Measurements from ENCODE around the gene IPO7. TPM values are rescaled to one million over a fixed set of nuclear protein-coding genes. Genes with fewer than 3 reads are reported as not detected.

The IPO7 gene
- total RNA-seq, 1 donor from 2014 or later = 112 TPM

DNA sequence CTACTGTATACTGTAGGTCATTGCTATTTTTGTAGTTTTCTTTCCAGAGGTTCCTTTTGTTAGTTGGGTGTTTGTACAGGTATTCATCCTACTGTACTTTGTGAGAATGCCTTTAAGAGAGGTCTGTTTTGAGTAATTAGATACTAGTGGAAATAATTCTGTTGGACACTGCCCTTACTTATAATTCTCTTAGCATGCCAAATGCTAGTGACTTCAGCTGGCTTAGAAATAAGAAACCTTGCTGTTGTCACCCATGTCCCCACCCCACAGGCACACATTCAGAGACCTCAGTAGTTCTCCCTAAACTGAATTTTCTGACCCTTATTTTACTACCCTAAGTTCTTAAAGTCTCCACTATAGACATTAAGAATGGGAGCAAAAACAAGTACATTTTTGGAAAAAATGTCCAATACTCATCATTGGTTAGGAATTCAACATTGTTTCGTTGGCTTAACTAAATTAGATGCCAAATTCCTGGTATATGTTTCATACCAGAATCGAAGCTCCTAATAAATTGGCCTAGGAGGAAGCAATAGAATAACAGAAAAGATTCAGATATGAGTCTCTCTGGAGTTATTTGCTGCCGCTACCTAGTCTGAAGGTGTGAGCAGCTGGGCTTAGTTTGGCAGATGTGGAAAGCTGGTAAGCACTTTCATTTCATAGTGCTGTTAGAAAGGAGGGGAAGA, 104.8 kb downstream of the IPO7 start:
- intact Hi-C loops (cut with micrococcal nuclease) = no loop called here

DNA sequence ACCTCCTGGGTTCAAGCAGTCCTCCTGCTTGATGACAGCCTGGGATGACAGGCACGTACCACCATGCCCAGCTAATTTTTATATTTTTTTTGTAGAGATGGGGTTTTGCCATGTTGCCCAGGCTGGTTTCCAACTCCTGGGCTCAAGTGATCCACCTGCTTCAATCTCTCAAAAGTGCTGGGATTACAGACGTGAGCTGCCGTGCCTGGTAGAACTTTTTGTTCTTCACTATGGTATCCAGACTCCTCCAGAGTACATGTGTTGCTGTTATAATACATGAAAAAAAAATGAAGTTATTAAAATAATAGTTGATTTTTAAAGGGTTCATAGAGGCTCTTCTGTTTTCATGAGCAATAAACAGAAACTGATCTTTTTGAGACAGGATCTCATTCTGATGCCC, 105.9 kb downstream of the IPO7 start:
- intact Hi-C loops (cut with micrococcal nuclease) = no loop called here

GRCh38 chr11:9493492-9493891, 109.0 kb downstream of the IPO7 start:
- intact Hi-C loops (cut with micrococcal nuclease) = no loop called here

DNA sequence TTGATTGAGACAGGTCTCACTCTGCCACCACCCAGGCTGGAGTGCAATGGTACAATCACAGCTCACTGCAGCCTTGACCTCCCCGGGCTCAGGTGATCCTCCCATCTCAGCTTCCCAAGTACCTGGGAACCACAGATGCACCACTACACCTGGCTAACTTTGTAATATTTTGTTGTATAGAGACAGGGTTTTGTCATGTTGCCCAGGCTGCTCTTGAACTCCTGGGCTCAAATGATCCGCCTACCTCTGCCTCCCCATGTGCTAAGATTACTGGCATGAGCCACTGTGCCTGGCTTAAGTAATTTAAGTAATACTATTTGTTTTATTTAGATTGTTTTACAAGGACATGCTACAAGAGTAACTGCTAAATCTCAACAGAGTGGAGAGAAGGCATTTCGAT, 109.9 kb downstream of the IPO7 start:
- intact Hi-C loops (cut with micrococcal nuclease) = no loop called here

DNA sequence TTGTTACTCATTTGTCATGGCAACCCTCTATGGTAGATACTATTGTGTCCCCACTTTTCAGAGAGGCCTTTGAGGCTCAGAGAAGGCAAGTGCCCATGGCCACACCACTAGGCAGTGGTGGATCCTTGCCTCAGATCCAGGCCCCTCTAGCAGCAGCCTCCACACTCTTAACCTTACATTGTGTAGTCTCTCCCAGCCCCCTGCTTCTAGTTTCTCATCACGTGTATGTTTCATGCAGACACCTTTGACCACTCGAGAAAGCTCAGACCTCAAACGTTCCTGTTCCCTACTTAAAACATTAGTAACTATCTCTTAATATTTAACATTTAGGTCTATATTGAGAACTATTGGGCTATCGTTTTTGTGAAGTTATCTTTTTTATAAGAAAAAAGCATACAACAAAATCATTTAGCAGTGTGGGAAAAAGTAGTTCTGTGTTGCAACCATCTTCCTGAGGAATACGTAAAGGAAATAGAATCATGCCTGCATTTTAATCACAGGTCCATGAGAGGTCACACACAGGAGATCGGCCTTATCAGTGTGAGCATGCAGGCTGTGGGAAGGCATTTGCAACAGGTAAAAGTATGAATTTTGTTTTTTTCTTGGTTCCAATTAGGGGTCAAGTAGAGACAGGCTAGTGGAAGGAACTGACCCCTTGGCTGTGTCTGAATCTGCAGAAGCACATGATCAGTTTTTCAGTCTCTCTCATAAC, 111.5 kb downstream of the IPO7 start:
- intact Hi-C loops (cut with micrococcal nuclease) = no loop called here

Other genes with a start within 250 kb of the IPO7 start
- gene DENND5A, start 119.3 kb upstream of the IPO7 start, total RNA-seq = 36.8 and 41.8 TPM in 2 replicates
- 39.5 and 43.1 TPM in 2 replicates for gene TMEM41B, start 70.1 kb upstream of the IPO7 start, total RNA-seq
- 31.3 and 33.1 TPM in 2 replicates for gene ZNF143, start 76.4 kb downstream of the IPO7 start, total RNA-seq
- gene WEE1, start 189.0 kb downstream of the IPO7 start, total RNA-seq = 47.1 and 53.6 TPM in 2 replicates

All from T-helper 1 cell treated with Interleukin-12 subunit alpha and Interleukin-12 subunit beta and Interleukin-4 antibody, amounts not matched to agents 30 ng/mL and 1 ng/mL, for 36 hours (primary cell).